GM12878 (cell line): ENCODE measurements around the gene SLC12A3. TPM values are rescaled to one million over a fixed set of nuclear protein-coding genes. Genes with fewer than 3 reads are reported as not detected.
A peak's percentile ranks its signal among the peaks of the same experiment; 100 is the strongest.

ENCODE experiments used
- JUNB ChIP-seq: IDR thresholded peaks from 2 replicates; pipeline ENCODE4 v1.6.1; 2016; ENCODE audit warnings: antibody characterized with exemption, mild to moderate bottlenecking
- MEF2B ChIP-seq: fragments of 450-650 bp; IDR thresholded peaks from 2 replicates; pipeline ENCODE4 v1.6.1; 2018; ENCODE audit warnings: mild to moderate bottlenecking, moderate library complexity; ENCODE audit not compliant: partially characterized antibody, poor library complexity, severe bottlenecking
- MXI1 ChIP-seq: fragments of 150-350 bp; IDR thresholded peaks from 2 replicates; pipeline ENCODE4 v1.6.1; 2011; ENCODE audit warnings: low read depth, mild to moderate bottlenecking, inconsistent platforms, low read length, improper control_type of control experiment
- NR2C1 ChIP-seq: fragments of 450-650 bp; IDR thresholded peaks from 2 replicates; pipeline ENCODE4 v1.6.1; 2017; ENCODE audit warnings: antibody characterized with exemption, mild to moderate bottlenecking, moderate library complexity
- PAX8 ChIP-seq: fragments of 450-650 bp; IDR thresholded peaks from 2 replicates; pipeline ENCODE4 v1.6.1; 2017; ENCODE audit warnings: mild to moderate bottlenecking, moderate library complexity
- ZNF384 ChIP-seq: IDR thresholded peaks from 2 replicates; pipeline ENCODE4 v1.6.1; 2012; ENCODE audit warnings: low read depth, mild to moderate bottlenecking, low read length, improper control_type of control experiment, borderline replicate concordance
- polyA plus RNA-seq, 11 experiments: library from polyadenylated mRNA; depleted of rRNA in 4 of 11; unstranded in 6 of 11; stranded (reverse) in 5 of 11; fragments of >200 nt; fragmentation: Nextera tagmentation in 4 of 11; fragmentation: Illumina TruSeq in 1 of 11; extraction: Ambion mirVana in 4 of 11; extraction: Trizol in 1 of 11; gene quantifications; 1 replicate in 1 of 11; 2 replicates in 10 of 11; pipeline versions ENCODE4 v1.2.1 to v1.2.3, GENCODE V29; 2011 to 2016; ENCODE audit warnings: inconsistent platforms in 2 of 11, missing spikeins in 2 of 11, low read depth in 1 of 11
- total RNA-seq, 4 experiments: library from RNA; depleted of rRNA in 3 of 4; stranded (reverse); fragments of >200 nt in 3 of 4; fragmentation: Illumina TruSeq in 1 of 4; extraction: Trizol in 1 of 4; gene quantifications; 2 replicates each; pipeline versions ENCODE4 v1.2.1 to v1.2.3, GENCODE V29; 2013 to 2021
- TF ChIP-seq, protein P1 (sequence below): fragments of 450-650 bp; IDR thresholded peaks from 2 replicates; pipeline ENCODE4 v1.6.1; 2017; ENCODE audit warnings: mild to moderate bottlenecking
- TF ChIP-seq, protein P2 (sequence below): fragments of 450-650 bp; IDR thresholded peaks from 2 replicates; pipeline ENCODE4 v1.6.1; 2017; ENCODE audit warnings: mild to moderate bottlenecking, moderate library complexity
- TF ChIP-seq, protein P3 (sequence below): IDR thresholded peaks from 2 replicates; pipeline ENCODE4 v1.6.1; 2011; ENCODE audit warnings: borderline replicate concordance, low read depth, mild to moderate bottlenecking, moderate library complexity, low read length; ENCODE audit not compliant: insufficient read depth, poor library complexity, severe bottlenecking
- TF ChIP-seq, protein P4 (sequence below): fragments of 450-650 bp; formaldehyde crosslinking; IDR thresholded peaks from 2 replicates; pipeline ENCODE4 v1.4.0; 2020; ENCODE audit warnings: mild to moderate bottlenecking, moderate library complexity
- TF ChIP-seq, protein P5 (sequence below): fragments of 450-650 bp; IDR thresholded peaks from 2 replicates; pipeline ENCODE4 v1.6.1; 2017; ENCODE audit warnings: mild to moderate bottlenecking, moderate library complexity

The SLC12A3 gene
- total and polyA plus RNA-seq, 10 of the 15 experiments (the other 5 are each of a cell fraction or from before 2014, with no cell fraction given), result 0.05 to 6.3 (median 3.1) TPM

DNA sequence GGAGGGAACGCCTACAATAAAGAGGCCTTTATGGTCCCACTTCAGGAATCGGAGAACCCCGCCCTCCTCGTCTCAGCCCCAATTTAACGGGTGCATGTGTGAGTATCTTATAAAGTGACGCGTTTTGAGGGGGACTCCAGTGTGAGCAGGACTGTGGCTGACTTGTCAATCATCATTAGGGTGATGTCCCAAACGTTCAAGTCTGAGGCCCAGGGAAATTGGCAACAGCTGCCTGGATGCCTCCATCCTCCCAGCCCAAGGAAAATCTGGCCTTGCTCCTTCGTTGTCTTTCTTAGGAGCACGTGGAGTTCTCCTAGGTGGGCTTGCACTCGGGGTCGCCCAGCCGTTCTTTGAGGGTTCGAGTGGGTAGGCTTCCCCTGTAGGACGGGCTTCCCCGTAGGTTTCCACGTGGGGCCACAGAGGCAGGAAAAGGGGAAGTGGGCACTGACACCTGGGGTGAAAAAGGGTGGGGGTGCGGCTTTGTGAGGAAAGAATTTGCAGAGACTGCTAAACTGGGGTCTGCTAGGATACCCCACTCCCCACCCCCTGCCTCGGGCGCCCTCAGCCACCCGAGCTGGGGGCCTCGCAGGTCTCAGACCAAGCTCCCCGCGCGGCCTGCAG is 66.4 kb downstream of the SLC12A3 start (continued):
- TF ChIP-seq ZNF384 (no peak; the same call in 1 of the 2 replicates), MXI1 (peak; percentile 55), PAX8 (no peak), MEF2B (peak; percentile 75), NR2C1 (no peak), JUNB (no peak)
- TF ChIP-seq, protein P1, sequence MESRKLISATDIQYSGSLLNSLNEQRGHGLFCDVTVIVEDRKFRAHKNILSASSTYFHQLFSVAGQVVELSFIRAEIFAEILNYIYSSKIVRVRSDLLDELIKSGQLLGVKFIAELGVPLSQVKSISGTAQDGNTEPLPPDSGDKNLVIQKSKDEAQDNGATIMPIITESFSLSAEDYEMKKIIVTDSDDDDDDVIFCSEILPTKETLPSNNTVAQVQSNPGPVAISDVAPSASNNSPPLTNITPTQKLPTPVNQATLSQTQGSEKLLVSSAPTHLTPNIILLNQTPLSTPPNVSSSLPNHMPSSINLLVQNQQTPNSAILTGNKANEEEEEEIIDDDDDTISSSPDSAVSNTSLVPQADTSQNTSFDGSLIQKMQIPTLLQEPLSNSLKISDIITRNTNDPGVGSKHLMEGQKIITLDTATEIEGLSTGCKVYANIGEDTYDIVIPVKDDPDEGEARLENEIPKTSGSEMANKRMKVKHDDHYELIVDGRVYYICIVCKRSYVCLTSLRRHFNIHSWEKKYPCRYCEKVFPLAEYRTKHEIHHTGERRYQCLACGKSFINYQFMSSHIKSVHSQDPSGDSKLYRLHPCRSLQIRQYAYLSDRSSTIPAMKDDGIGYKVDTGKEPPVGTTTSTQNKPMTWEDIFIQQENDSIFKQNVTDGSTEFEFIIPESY, result 0 out of 2 replicates have a peak, but pooled peaks have one; percentile 1
- TF ChIP-seq, protein P2, sequence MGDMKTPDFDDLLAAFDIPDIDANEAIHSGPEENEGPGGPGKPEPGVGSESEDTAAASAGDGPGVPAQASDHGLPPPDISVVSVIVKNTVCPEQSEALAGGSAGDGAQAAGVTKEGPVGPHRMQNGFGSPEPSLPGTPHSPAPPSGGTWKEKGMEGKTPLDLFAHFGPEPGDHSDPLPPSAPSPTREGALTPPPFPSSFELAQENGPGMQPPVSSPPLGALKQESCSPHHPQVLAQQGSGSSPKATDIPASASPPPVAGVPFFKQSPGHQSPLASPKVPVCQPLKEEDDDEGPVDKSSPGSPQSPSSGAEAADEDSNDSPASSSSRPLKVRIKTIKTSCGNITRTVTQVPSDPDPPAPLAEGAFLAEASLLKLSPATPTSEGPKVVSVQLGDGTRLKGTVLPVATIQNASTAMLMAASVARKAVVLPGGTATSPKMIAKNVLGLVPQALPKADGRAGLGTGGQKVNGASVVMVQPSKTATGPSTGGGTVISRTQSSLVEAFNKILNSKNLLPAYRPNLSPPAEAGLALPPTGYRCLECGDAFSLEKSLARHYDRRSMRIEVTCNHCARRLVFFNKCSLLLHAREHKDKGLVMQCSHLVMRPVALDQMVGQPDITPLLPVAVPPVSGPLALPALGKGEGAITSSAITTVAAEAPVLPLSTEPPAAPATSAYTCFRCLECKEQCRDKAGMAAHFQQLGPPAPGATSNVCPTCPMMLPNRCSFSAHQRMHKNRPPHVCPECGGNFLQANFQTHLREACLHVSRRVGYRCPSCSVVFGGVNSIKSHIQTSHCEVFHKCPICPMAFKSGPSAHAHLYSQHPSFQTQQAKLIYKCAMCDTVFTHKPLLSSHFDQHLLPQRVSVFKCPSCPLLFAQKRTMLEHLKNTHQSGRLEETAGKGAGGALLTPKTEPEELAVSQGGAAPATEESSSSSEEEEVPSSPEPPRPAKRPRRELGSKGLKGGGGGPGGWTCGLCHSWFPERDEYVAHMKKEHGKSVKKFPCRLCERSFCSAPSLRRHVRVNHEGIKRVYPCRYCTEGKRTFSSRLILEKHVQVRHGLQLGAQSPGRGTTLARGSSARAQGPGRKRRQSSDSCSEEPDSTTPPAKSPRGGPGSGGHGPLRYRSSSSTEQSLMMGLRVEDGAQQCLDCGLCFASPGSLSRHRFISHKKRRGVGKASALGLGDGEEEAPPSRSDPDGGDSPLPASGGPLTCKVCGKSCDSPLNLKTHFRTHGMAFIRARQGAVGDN, result peak; percentile 95
- TF ChIP-seq, protein P3, sequence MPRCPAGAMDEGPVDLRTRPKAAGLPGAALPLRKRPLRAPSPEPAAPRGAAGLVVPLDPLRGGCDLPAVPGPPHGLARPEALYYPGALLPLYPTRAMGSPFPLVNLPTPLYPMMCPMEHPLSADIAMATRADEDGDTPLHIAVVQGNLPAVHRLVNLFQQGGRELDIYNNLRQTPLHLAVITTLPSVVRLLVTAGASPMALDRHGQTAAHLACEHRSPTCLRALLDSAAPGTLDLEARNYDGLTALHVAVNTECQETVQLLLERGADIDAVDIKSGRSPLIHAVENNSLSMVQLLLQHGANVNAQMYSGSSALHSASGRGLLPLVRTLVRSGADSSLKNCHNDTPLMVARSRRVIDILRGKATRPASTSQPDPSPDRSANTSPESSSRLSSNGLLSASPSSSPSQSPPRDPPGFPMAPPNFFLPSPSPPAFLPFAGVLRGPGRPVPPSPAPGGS, result peak; percentile 29
- TF ChIP-seq, protein P4, sequence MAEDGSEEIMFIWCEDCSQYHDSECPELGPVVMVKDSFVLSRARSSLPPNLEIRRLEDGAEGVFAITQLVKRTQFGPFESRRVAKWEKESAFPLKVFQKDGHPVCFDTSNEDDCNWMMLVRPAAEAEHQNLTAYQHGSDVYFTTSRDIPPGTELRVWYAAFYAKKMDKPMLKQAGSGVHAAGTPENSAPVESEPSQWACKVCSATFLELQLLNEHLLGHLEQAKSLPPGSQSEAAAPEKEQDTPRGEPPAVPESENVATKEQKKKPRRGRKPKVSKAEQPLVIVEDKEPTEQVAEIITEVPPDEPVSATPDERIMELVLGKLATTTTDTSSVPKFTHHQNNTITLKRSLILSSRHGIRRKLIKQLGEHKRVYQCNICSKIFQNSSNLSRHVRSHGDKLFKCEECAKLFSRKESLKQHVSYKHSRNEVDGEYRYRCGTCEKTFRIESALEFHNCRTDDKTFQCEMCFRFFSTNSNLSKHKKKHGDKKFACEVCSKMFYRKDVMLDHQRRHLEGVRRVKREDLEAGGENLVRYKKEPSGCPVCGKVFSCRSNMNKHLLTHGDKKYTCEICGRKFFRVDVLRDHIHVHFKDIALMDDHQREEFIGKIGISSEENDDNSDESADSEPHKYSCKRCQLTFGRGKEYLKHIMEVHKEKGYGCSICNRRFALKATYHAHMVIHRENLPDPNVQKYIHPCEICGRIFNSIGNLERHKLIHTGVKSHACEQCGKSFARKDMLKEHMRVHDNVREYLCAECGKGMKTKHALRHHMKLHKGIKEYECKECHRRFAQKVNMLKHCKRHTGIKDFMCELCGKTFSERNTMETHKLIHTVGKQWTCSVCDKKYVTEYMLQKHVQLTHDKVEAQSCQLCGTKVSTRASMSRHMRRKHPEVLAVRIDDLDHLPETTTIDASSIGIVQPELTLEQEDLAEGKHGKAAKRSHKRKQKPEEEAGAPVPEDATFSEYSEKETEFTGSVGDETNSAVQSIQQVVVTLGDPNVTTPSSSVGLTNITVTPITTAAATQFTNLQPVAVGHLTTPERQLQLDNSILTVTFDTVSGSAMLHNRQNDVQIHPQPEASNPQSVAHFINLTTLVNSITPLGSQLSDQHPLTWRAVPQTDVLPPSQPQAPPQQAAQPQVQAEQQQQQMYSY (CRISPR knock-in tag), result no peak
- TF ChIP-seq, protein P5, sequence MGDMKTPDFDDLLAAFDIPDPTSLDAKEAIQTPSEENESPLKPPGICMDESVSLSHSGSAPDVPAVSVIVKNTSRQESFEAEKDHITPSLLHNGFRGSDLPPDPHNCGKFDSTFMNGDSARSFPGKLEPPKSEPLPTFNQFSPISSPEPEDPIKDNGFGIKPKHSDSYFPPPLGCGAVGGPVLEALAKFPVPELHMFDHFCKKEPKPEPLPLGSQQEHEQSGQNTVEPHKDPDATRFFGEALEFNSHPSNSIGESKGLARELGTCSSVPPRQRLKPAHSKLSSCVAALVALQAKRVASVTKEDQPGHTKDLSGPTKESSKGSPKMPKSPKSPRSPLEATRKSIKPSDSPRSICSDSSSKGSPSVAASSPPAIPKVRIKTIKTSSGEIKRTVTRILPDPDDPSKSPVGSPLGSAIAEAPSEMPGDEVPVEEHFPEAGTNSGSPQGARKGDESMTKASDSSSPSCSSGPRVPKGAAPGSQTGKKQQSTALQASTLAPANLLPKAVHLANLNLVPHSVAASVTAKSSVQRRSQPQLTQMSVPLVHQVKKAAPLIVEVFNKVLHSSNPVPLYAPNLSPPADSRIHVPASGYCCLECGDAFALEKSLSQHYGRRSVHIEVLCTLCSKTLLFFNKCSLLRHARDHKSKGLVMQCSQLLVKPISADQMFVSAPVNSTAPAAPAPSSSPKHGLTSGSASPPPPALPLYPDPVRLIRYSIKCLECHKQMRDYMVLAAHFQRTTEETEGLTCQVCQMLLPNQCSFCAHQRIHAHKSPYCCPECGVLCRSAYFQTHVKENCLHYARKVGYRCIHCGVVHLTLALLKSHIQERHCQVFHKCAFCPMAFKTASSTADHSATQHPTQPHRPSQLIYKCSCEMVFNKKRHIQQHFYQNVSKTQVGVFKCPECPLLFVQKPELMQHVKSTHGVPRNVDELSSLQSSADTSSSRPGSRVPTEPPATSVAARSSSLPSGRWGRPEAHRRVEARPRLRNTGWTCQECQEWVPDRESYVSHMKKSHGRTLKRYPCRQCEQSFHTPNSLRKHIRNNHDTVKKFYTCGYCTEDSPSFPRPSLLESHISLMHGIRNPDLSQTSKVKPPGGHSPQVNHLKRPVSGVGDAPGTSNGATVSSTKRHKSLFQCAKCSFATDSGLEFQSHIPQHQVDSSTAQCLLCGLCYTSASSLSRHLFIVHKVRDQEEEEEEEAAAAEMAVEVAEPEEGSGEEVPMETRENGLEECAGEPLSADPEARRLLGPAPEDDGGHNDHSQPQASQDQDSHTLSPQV, result peak; percentile 44; the same call in 1 of the 2 replicates
